Activated T-cell treated with anti-CD3 and anti-CD28 coated beads, Interleukin-2, amount 50 U/mL, for 4 hours (primary cell): ENCODE data around the gene RTN1. TPM values are rescaled to one million over a fixed set of nuclear protein-coding genes. Genes with fewer than 3 reads are reported as not detected.

Source experiments
- ATAC-seq, 2 donors: fragments of 200-7000 bp; cut with Tn5 transposase; one replicate each; pipeline ENCODE4 v1.10.0; 2021
- DNase-seq: peaks from one replicate; pipeline ENCODE4 v3.0.0-alpha.2; 2020
- H3K27me3 Mint-ChIP-seq: one replicate; pipeline ENCODE4 v1.8.0; 2021; ENCODE audit warnings: low read depth, mixed read lengths
- H3K36me3 Mint-ChIP-seq: one replicate; pipeline ENCODE4 v1.8.0; 2022; ENCODE audit warnings: mixed read lengths; ENCODE audit not compliant: insufficient read depth
- H3K4me1 Mint-ChIP-seq: one replicate; pipeline ENCODE4 v1.8.0; 2021; ENCODE audit warnings: low read depth, mixed read lengths
- H3K4me3 Mint-ChIP-seq: one replicate; pipeline ENCODE4 v1.8.0; 2021; ENCODE audit warnings: mild to moderate bottlenecking, moderate library complexity, mixed read lengths
- H3K9me3 Mint-ChIP-seq: one replicate; pipeline ENCODE4 v1.8.0; 2021; ENCODE audit warnings: mixed read lengths
- total RNA-seq, 3 donors: library from RNA; stranded (reverse); gene quantifications; one replicate each; pipeline ENCODE4 v1.2.1, GENCODE V29; 2021

The RTN1 gene
- total RNA-seq, 3 donors from 2014 or later = not detected

GRCh38 chr14:59832653-59833294 is 37.8 kb downstream of the RTN1 start:
- Mint-ChIP-seq H3K4me1 (no peaks in the 10 kb centered on the region), H3K9me3 (no peaks in the 10 kb centered on the region), H3K27me3 (peaks cover 11% of the 10 kb centered on the region), H3K36me3 (no peaks in the 10 kb centered on the region), H3K4me3 (no peak overlapping the region)
- ATAC-seq (no peak), DNase-seq (no peak)

GRCh38 chr14:59831121-59831730 is 39.4 kb downstream of the RTN1 start:
- Mint-ChIP-seq H3K4me3 (no peak overlapping the region), H3K4me1 (no peaks in the 10 kb centered on the region), H3K27me3 (peaks cover 13% of the 10 kb centered on the region), H3K36me3 (no peaks in the 10 kb centered on the region), H3K9me3 (no peaks in the 10 kb centered on the region)
- DNase-seq (no peak), ATAC-seq (no peak)

- ATAC-seq = no peak
- DNase-seq = no peak
- H3K27me3 Mint-ChIP-seq = peaks cover 13% of the 10 kb centered on the region
- no peaks in the 10 kb centered on the region for H3K36me3 Mint-ChIP-seq
- no peak overlapping the region for H3K4me3 Mint-ChIP-seq
- H3K9me3 Mint-ChIP-seq = no peaks in the 10 kb centered on the region
- H3K4me1 Mint-ChIP-seq = no peaks in the 10 kb centered on the region
Measured at GRCh38 chr14:59830338-59830734, 40.2 kb downstream of the RTN1 start.

- Mint-ChIP-seq H3K9me3 (no peaks in the 10 kb centered on the region), H3K36me3 (no peaks in the 10 kb centered on the region), H3K27me3 (peaks cover 11% of the 10 kb centered on the region), H3K4me3 (no peak overlapping the region), H3K4me1 (no peaks in the 10 kb centered on the region)
- ATAC-seq (no peak), DNase-seq (no peak)
Measured at GRCh38 chr14:59829469-59830337, 40.9 kb downstream of the RTN1 start.

GRCh38 chr14:59828276-59828675 is 42.3 kb downstream of the RTN1 start:
- DNase-seq = no peak
- Mint-ChIP-seq H3K27me3 (peaks cover 11% of the 10 kb centered on the region), H3K4me1 (no peaks in the 10 kb centered on the region), H3K9me3 (no peaks in the 10 kb centered on the region), H3K36me3 (no peaks in the 10 kb centered on the region), H3K4me3 (no peak overlapping the region)
- no peak for ATAC-seq

- ATAC-seq (no peak), DNase-seq (no peak)
- peaks cover 19% of the 10 kb centered on the region for H3K27me3 Mint-ChIP-seq
- H3K36me3 Mint-ChIP-seq = no peaks in the 10 kb centered on the region
- H3K4me1 Mint-ChIP-seq = no peaks in the 10 kb centered on the region
- no peaks in the 10 kb centered on the region for H3K9me3 Mint-ChIP-seq
- no peak overlapping the region for H3K4me3 Mint-ChIP-seq
Measured at GRCh38 chr14:59827401-59827800, 43.2 kb downstream of the RTN1 start.

- Mint-ChIP-seq H3K4me1 (no peaks in the 10 kb centered on the region), H3K36me3 (no peaks in the 10 kb centered on the region), H3K9me3 (no peaks in the 10 kb centered on the region), H3K27me3 (peaks cover 24% of the 10 kb centered on the region), H3K4me3 (no peak overlapping the region)
- no peak for DNase-seq
- no peak for ATAC-seq
Measured at GRCh38 chr14:59826150-59826549, 44.4 kb downstream of the RTN1 start.

GRCh38 chr14:59823179-59823578 is 47.4 kb downstream of the RTN1 start:
- DNase-seq (no peak), ATAC-seq (no peak)
- Mint-ChIP-seq H3K4me3 (no peak overlapping the region), H3K36me3 (no peaks in the 10 kb centered on the region), H3K4me1 (no peaks in the 10 kb centered on the region), H3K9me3 (no peaks in the 10 kb centered on the region), H3K27me3 (peaks cover 18% of the 10 kb centered on the region)

GRCh38 chr14:59819446-59820088 is 51.0 kb downstream of the RTN1 start:
- H3K4me3 Mint-ChIP-seq = no peak overlapping the region
- H3K4me1 Mint-ChIP-seq = no peaks in the 10 kb centered on the region
- DNase-seq (no peak), ATAC-seq (no peak)
- H3K27me3 Mint-ChIP-seq = peaks cover 12% of the 10 kb centered on the region
- no peaks in the 10 kb centered on the region for H3K36me3 Mint-ChIP-seq
- no peaks in the 10 kb centered on the region for H3K9me3 Mint-ChIP-seq

- DNase-seq = no peak
- ATAC-seq = no peak
Measured at GRCh38 chr14:59816941-59817340, 53.6 kb downstream of the RTN1 start.

GRCh38 chr14:59814988-59815387 is 55.6 kb downstream of the RTN1 start:
- DNase-seq (no peak), ATAC-seq (no peak)
- Mint-ChIP-seq H3K4me1 (no peaks in the 10 kb centered on the region), H3K36me3 (no peaks in the 10 kb centered on the region), H3K9me3 (no peaks in the 10 kb centered on the region), H3K27me3 (peaks cover 4% of the 10 kb centered on the region), H3K4me3 (no peak overlapping the region)

More at GRCh38 chr14:59816941-59817340, 53.6 kb downstream of the RTN1 start:
- no peaks in the 10 kb centered on the region for H3K9me3 Mint-ChIP-seq
- no peaks in the 10 kb centered on the region for H3K4me1 Mint-ChIP-seq
- no peak overlapping the region for H3K4me3 Mint-ChIP-seq
- peaks cover under 1% of the 10 kb centered on the region for H3K27me3 Mint-ChIP-seq
- H3K36me3 Mint-ChIP-seq = no peaks in the 10 kb centered on the region

GRCh38 chr14:59811815-59812214 is 58.8 kb downstream of the RTN1 start:
- Mint-ChIP-seq H3K4me1 (no peaks in the 10 kb centered on the region), H3K36me3 (no peaks in the 10 kb centered on the region), H3K27me3 (peaks cover 6% of the 10 kb centered on the region), H3K9me3 (no peaks in the 10 kb centered on the region), H3K4me3 (no peak overlapping the region)
- ATAC-seq (no peak), DNase-seq (no peak)

GRCh38 chr14:59811073-59811472 is 59.5 kb downstream of the RTN1 start:
- no peak for ATAC-seq

GRCh38 chr14:59803052-59803540 is 67.5 kb downstream of the RTN1 start:
- Mint-ChIP-seq H3K4me3 (no peak overlapping the region), H3K36me3 (no peaks in the 10 kb centered on the region), H3K9me3 (no peaks in the 10 kb centered on the region), H3K4me1 (no peaks in the 10 kb centered on the region), H3K27me3 (peaks cover 4% of the 10 kb centered on the region)
- no peak for ATAC-seq
- DNase-seq = no peak

More at GRCh38 chr14:59811073-59811472, 59.5 kb downstream of the RTN1 start:
- Mint-ChIP-seq H3K4me1 (no peaks in the 10 kb centered on the region), H3K36me3 (no peaks in the 10 kb centered on the region), H3K4me3 (no peak overlapping the region), H3K27me3 (peaks cover 6% of the 10 kb centered on the region), H3K9me3 (no peaks in the 10 kb centered on the region)
- DNase-seq = no peak
